ENCODE data around the gene TMEM132A. TPM values are rescaled to one million over a fixed set of nuclear protein-coding genes. Genes with fewer than 3 reads are reported as not detected.

TMEM132A gene
- total RNA-seq, 1 donor from 2014 or later = 6.1 TPM

DNA sequence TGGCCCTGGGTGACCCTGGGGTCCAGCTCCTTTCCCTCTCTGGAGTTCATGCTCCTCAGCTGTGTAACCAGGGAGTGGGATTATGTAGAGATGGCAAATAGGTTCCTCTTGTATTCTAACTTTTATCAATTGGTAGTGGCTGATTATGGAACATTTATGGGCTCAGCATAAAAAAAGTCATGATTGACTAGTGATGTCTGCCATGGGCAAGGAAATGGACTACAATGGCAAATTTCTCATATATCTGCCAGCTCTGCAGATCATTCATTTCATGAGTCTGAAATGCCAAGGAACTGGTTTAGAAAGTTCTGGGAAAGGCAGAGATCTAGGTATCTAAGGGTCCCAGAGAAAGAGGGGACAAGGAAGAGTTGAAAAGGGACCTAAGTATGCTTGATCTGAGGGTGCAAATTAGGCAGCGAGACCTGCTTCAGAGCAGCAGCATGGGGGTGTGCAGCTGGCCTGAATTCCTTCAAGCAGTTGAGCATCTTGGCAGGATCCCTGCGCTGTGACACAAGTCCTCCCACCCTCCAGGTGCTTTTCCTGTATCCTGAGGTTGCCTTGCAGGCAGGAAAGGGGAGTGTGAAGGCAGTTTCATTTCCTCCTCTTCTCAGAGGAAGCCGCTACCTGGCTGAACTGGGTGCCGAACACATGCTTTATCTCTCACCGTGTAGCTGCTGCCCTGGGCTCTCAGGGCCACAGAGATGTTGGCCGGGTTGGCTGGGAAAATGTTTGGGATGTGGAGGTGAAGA lies 17.3 kb downstream of the TMEM132A start:
- TF ChIP-seq, protein P1, sequence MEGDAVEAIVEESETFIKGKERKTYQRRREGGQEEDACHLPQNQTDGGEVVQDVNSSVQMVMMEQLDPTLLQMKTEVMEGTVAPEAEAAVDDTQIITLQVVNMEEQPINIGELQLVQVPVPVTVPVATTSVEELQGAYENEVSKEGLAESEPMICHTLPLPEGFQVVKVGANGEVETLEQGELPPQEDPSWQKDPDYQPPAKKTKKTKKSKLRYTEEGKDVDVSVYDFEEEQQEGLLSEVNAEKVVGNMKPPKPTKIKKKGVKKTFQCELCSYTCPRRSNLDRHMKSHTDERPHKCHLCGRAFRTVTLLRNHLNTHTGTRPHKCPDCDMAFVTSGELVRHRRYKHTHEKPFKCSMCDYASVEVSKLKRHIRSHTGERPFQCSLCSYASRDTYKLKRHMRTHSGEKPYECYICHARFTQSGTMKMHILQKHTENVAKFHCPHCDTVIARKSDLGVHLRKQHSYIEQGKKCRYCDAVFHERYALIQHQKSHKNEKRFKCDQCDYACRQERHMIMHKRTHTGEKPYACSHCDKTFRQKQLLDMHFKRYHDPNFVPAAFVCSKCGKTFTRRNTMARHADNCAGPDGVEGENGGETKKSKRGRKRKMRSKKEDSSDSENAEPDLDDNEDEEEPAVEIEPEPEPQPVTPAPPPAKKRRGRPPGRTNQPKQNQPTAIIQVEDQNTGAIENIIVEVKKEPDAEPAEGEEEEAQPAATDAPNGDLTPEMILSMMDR (IDR thresholded peaks at IDR 0.05) = no peak
- TF ChIP-seq POLR2A (IDR thresholded peaks at IDR 0.05) = no peak
- no peak for TF ChIP-seq POLR2AphosphoS5 (IDR thresholded peaks at IDR 0.05; ENCODE audit: insufficient read depth in 1 of 2, low read depth in 1 of 2)
- Histone ChIP-seq H3K4me1 (peaks cover 18% of the 10 kb centered on the region), H3K9me3 (no peaks in the 10 kb centered on the region), H3K36me3 (peaks cover 0 to 25% of the 10 kb centered on the region in 2 donors), H3K27ac (no peak overlapping the region), H3K27me3 (no peaks in the 10 kb centered on the region), H3K4me3 (no peak overlapping the region)
- intact Hi-C loops (cut with DNase I) = no loop called here
- DNase-seq (ENCODE audit: extremely low spot score in 2 of 2) = no peak

DNA sequence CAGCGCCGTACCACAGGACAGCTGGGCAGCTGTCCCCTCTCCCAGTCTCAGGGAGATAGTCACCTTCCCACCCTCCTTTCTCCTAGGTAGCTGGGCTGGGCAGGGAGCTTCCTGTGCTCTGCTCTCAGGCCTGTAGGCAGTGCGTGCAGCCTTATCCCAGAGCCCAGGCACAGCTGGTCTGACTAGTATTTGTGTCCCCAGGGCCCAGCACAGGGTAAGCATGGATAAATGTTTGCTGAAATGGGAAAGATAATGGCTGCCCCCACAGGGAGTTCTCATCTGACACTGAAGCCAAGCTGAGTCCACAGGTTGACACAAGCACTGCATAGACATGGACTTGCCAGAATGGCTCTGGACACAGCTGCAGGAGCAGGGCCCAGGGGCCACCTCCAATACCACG lies 18.0 kb downstream of the TMEM132A start:
- Histone ChIP-seq H3K27ac (no peak overlapping the region), H3K36me3 (peaks cover 0 to 25% of the 10 kb centered on the region in 2 donors), H3K9me3 (no peaks in the 10 kb centered on the region)

DNA sequence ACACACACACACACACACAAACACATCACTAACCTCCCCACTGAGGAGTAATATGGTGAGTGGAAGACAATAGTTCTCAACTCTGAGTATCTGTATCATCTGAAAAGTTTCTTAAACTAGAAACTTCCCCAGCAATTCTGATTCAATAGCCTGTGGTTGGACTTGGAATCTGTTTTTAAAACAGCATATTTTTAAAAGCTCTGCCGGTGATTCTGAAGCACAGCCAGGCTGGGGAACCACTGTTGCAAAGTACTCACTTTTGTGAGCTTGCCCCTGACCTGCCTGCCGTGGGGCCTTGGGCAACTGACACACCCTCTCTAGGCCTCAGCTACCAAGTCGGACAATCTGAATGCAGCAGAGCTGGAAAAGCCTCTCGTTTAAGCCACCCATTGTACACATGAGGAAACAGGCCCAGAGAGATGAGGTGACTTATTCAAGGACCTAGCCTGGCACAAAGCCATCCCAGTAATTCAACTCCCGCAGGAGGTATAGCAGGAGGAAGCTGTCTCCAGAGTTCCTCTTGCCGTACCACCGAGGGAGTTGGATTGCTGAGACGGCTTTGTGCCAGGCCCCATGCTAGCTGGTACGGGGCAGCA lies 18.8 kb downstream of the TMEM132A start:
- no peak overlapping the region for H3K4me3 ChIP-seq
- intact Hi-C loops (cut with DNase I) = no loop called here
- H3K27me3 ChIP-seq = no peaks in the 10 kb centered on the region
- DNase-seq (ENCODE audit: extremely low spot score in 2 of 2) = no peak
- TF ChIP-seq POLR2AphosphoS5 (IDR thresholded peaks at IDR 0.05; ENCODE audit: insufficient read depth in 1 of 2, low read depth in 1 of 2) (peak in 1 of 2 donors; percentile 41), POLR2A (IDR thresholded peaks at IDR 0.05) (no peak)
- TF ChIP-seq, protein P1 (IDR thresholded peaks at IDR 0.05) = no peak
- H3K36me3 ChIP-seq = peaks cover 0 to 25% of the 10 kb centered on the region in 2 donors
- no peak overlapping the region for H3K27ac ChIP-seq
- H3K9me3 ChIP-seq = no peaks in the 10 kb centered on the region
- peaks cover 18% of the 10 kb centered on the region for H3K4me1 ChIP-seq

More for the DNA sequence above, 18.0 kb downstream of the TMEM132A start:
- Histone ChIP-seq H3K4me1 (peaks cover 18% of the 10 kb centered on the region), H3K27me3 (no peaks in the 10 kb centered on the region), H3K4me3 (no peak overlapping the region)
- intact Hi-C loops (cut with DNase I) = no loop called here
- TF ChIP-seq POLR2AphosphoS5 (IDR thresholded peaks at IDR 0.05; ENCODE audit: insufficient read depth in 1 of 2, low read depth in 1 of 2) = no peak
- TF ChIP-seq, protein P1 (IDR thresholded peaks at IDR 0.05) = no peak
- no peak for TF ChIP-seq POLR2A (IDR thresholded peaks at IDR 0.05)
- DNase-seq (ENCODE audit: extremely low spot score in 2 of 2) = no peak

DNA sequence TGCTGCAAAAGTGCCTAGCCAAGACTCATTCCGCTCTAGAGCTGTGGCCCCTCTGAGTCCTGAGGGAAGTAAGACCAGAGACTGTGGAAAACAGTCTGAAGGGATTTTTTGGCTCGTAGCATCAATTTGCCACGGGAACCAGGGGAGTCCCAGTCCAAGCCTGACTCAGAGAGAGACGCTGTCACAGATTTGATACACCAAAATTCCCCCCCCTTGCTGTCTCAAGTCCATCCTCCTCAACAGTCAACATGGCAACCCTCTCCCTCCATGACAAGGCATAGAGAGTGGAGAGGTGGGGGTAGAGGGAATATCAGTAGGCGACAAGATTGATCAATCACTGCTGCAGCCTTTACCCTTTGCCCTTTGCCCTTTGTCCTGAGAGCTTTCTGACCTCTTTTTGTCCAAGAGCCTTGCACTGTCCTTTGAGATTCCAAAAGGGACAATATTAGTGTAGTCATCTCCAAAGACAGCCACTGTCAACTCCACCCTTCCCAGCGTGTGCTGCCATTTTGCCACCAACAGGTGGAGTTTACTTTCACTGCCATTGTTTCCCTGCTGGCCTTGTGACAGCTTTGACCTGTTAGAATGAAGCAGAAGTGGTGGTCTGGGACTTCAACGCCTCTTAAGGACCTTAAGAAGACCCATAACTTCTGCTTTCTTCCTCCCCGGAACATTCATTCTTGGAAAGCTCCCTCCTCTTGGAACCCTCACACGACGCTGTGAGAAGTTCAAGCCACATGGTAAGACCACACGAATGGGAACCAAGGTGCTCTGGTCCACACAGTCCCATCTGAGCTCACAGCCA lies 20.4 kb downstream of the TMEM132A start:
- no peak for DNase-seq (ENCODE audit: extremely low spot score in 2 of 2)
- no peaks in the 10 kb centered on the region for H3K27me3 ChIP-seq
- no peak overlapping the region for H3K27ac ChIP-seq
- H3K36me3 ChIP-seq = peaks cover 0 to 25% of the 10 kb centered on the region in 2 donors
- TF ChIP-seq POLR2AphosphoS5 (IDR thresholded peaks at IDR 0.05; ENCODE audit: insufficient read depth in 1 of 2, low read depth in 1 of 2) (no peak), POLR2A (IDR thresholded peaks at IDR 0.05) (no peak)
- TF ChIP-seq, protein P1 (IDR thresholded peaks at IDR 0.05) = no peak
- H3K4me1 ChIP-seq = peaks cover 21% of the 10 kb centered on the region
- no peak overlapping the region for H3K4me3 ChIP-seq
- intact Hi-C loops (cut with DNase I) = no loop called here
- no peaks in the 10 kb centered on the region for H3K9me3 ChIP-seq

Data from vagina (tissue), 2 donors.